ENCODE data around the gene TBC1D5. TPM values are rescaled to one million over a fixed set of nuclear protein-coding genes. Genes with fewer than 3 reads are reported as not detected.
A peak's percentile ranks its signal among the peaks of the same experiment; 100 is the strongest.

The TBC1D5 gene
- total and polyA plus RNA-seq, 2 of the 8 experiments (the other 6 are each of a cell fraction or from before 2014, with no cell fraction given) = 11.0 to 22.9 TPM

DNA sequence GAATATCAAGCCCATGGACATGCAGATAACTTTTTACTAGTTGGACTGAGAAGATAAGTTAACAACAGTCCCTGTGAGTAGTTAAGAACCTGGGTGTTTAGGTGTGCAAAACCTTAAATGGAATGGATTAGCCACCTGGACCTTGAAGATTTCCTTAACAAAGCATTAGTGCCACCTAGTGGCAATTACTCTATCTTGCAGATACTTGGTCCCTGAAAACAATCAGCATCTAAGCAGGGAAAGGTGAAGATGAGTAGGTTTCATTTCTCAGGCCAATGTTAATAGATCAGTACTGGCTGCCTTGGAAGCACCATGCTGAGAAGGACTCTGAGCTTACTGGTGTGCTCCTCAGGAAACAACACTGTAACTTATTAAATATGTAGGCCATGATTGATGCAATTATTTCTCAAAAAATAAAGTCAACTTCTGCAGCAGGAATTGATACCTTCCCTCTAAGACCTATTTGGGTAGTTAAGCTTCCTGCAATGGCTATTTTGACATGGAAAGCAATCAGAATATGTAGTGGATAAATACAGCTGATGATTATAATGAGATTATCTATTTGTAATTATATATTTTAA is 329.4 kb downstream of the TBC1D5 start:
- Histone ChIP-seq H2BK15ac (ENCODE audit: low read length) (no peak overlapping the region), H3K9ac (replicated peaks in 1 of 4; ENCODE audit: extremely low read depth in 1 of 4, low read depth in 3 of 4, low read length in 3 of 4) (no peak overlapping the region), H3K79me2 (ENCODE audit: control insufficient read depth in 1 of 2, insufficient read depth in 2 of 2, low read length in 2 of 2) (no peaks in the 10 kb centered on the region), H3K18ac (ENCODE audit: extremely low read depth, low read length) (no peak overlapping the region), H4K5ac (ENCODE audit: insufficient read length, low read depth, low read length) (no peak overlapping the region), H4K91ac (replicated peaks; ENCODE audit: insufficient read length, low read length) (no peak overlapping the region), H2AK5ac (ENCODE audit: low read depth, low read length) (no peak overlapping the region), H3K23me2 (ENCODE audit: low read depth, low read length) (no peaks in the 10 kb centered on the region), H3K36me3 (ENCODE audit: control insufficient read depth in 2 of 4, insufficient read depth in 4 of 4, low read length in 3 of 4) (no peaks in the 10 kb centered on the region), H3K23ac (ENCODE audit: insufficient read length) (no peak overlapping the region), H2AFZ (ENCODE audit: low read length) (no peak overlapping the region), H4K8ac (ENCODE audit: extremely low read depth, insufficient read depth, low read length) (no peak overlapping the region), H3K27ac (ENCODE audit: low read depth, low read length) (no peak overlapping the region), H3K9me3 (ENCODE audit: insufficient read depth in 2 of 2, low read depth in 1 of 2, low read length in 1 of 2) (no peaks in the 10 kb centered on the region), H3K4me2 (ENCODE audit: insufficient read depth in 1 of 2, low read depth in 2 of 2, low read length in 2 of 2) (no peak overlapping the region), H3K4me3 (ENCODE audit: extremely low read depth in 1 of 4, insufficient read depth in 2 of 4, low read depth in 3 of 4, low read length in 4 of 4) (no peak overlapping the region), H3K4ac (replicated peaks; ENCODE audit: insufficient read length, low read depth, low read length) (no peak overlapping the region), H3K56ac (replicated peaks; ENCODE audit: insufficient read length, low read depth, low read length) (no peak overlapping the region), H3K4me1 (replicated peaks in 1 of 4; ENCODE audit: control insufficient read depth in 3 of 4, insufficient read depth in 4 of 4, low read length in 3 of 4) (no peaks in the 10 kb centered on the region), H3K27me3 (replicated peaks in 1 of 4; ENCODE audit: control insufficient read depth in 3 of 4, extremely low read depth in 1 of 4, insufficient read depth in 3 of 4, low read length in 3 of 4) (no peaks in the 10 kb centered on the region), H2BK120ac (replicated peaks; ENCODE audit: low read depth, low read length) (no peak overlapping the region), H2BK20ac (ENCODE audit: low read length) (no peak overlapping the region), H2BK12ac (ENCODE audit: low read depth, low read length) (no peak overlapping the region), H3K79me1 (ENCODE audit: low read depth, low read length) (no peaks in the 10 kb centered on the region), H4K20me1 (replicated peaks in 1 of 2; ENCODE audit: control insufficient read depth in 1 of 2, insufficient read depth in 2 of 2, low read length in 2 of 2) (no peaks in the 10 kb centered on the region), H2BK5ac (ENCODE audit: low read depth, low read length) (no peak overlapping the region), H3K14ac (ENCODE audit: insufficient read length) (no peak overlapping the region)
- FAIRE-seq (peak; percentile 95), DNase-seq (ENCODE audit: low read depth in 1 of 2, low spot score in 2 of 2) (no peak)
- ChIA-PET POLR2A (ENCODE audit: partially characterized antibody) (no interaction called here), CTCF (ENCODE audit: partially characterized antibody) (interaction anchor here (0.6 to 2.2 kb wide), 36 partner anchors 8 to 1291 kb away, joined by 3 to 15 read pairs (median 3); no protein-coding TSS in a partner anchor)
- TF ChIP-seq ZNF274 (IDR thresholded peaks at IDR 0.05; ENCODE audit: borderline replicate concordance, extremely low read depth, low read length) (no peak), HDAC2 (IDR thresholded peaks at IDR 0.05; ENCODE audit: borderline replicate concordance in 1 of 2, low read depth in 2 of 2, low read length in 2 of 2) (no peak), RAD21 (IDR thresholded peaks at IDR 0.05 in 1 of 2, conservative IDR thresholded peaks at IDR 0.05 in 1 of 2; ENCODE audit: low read depth in 2 of 2, low read length in 2 of 2) (peak; percentile 84 to 90), CTCF (IDR thresholded peaks at IDR 0.05; ENCODE audit: control extremely low read depth in 1 of 3, insufficient read depth in 1 of 3, low read depth in 1 of 3, low read length in 3 of 3) (peak in 2 of 3 experiments; percentile 72 to 84; a peak in 3 of 4 replicates), RFX5 (IDR thresholded peaks at IDR 0.05; ENCODE audit: borderline replicate concordance, low read depth, low read length) (no peak)
- TF ChIP-seq, protein P1, sequence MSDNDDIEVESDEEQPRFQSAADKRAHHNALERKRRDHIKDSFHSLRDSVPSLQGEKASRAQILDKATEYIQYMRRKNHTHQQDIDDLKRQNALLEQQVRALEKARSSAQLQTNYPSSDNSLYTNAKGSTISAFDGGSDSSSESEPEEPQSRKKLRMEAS (IDR thresholded peaks at IDR 0.05) = no peak
